ENCODE data around the gene SPIC. TPM values are rescaled to one million over a fixed set of nuclear protein-coding genes. Genes with fewer than 3 reads are reported as not detected.
"Not testable (repeated sequence)": the region's sequence is repeated elsewhere in the genome, so short reads cannot be mapped to it uniquely, and the experiment has no call there.

Gene SPIC
- total and polyA plus RNA-seq, 12 donors, result 0.44 to 1.5 TPM; not detected in 10

DNA sequence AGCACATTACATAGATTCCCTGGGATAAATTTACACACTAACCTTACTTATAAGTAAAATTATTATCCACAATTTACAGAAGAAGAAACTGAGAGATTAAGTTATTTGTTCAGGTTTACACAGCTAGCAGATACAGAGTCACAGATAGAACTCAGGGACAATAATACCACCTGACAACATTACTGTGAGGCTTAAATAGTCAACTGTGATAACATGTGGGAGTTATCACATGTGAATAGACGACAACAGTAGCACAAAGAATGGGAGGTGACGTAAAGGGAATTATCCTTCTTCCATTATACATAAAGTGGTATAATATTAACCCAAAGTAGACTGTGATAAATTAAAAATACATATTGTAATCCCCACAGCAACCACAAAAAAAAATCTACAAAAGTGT is 6.2 kb upstream of the SPIC start:
- TF ChIP-seq POLR2A (IDR thresholded peaks at IDR 0.05), result no peak
- TF ChIP-seq, protein P1, sequence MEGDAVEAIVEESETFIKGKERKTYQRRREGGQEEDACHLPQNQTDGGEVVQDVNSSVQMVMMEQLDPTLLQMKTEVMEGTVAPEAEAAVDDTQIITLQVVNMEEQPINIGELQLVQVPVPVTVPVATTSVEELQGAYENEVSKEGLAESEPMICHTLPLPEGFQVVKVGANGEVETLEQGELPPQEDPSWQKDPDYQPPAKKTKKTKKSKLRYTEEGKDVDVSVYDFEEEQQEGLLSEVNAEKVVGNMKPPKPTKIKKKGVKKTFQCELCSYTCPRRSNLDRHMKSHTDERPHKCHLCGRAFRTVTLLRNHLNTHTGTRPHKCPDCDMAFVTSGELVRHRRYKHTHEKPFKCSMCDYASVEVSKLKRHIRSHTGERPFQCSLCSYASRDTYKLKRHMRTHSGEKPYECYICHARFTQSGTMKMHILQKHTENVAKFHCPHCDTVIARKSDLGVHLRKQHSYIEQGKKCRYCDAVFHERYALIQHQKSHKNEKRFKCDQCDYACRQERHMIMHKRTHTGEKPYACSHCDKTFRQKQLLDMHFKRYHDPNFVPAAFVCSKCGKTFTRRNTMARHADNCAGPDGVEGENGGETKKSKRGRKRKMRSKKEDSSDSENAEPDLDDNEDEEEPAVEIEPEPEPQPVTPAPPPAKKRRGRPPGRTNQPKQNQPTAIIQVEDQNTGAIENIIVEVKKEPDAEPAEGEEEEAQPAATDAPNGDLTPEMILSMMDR (IDR thresholded peaks at IDR 0.05), result no peak
- WGBS, 4 donors, result 78 to 86% (median 84%) methylated on average over 2 of the region's 2 CpGs
- intact Hi-C loops (cut with DNase I), result no loop called here
- H3K36me3 ChIP-seq (replicated peaks in 1 of 2), result no peaks in the 10 kb centered on the region
- H3K27ac ChIP-seq, result no peak overlapping the region
- H3K27me3 ChIP-seq, result no peaks in the 10 kb centered on the region
- DNase-seq, result no peak
- H3K9me3 ChIP-seq (replicated peaks in 1 of 3), result no peaks in the 10 kb centered on the region
- no peaks in the 10 kb centered on the region for H3K4me1 ChIP-seq (replicated peaks in 1 of 2)
- H3K4me3 ChIP-seq, result no peak overlapping the region

DNA sequence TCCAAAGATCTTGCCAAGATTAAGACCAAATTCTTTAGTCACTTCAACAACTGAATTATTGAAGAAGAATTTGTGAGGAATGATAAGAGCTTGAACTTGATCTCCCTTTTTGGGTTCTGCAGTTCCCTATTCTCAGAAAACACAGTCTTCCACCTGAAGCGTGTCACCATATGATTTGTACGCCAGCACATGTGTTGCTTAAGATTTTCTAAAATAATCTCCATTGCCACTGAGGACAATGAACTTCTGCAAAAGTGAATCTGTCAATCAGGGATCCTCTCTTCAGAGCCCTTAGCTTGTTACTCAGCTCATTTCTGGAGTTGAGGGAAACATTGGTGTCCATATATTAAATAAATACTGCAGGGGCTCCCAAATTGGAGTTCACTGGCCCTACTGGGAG is 4.2 kb upstream of the SPIC start:
- WGBS, 4 donors, result 71 to 87% (median 80%) methylated on average over 2 of the region's 2 CpGs
- H3K27ac ChIP-seq, result no peak overlapping the region

DNA sequence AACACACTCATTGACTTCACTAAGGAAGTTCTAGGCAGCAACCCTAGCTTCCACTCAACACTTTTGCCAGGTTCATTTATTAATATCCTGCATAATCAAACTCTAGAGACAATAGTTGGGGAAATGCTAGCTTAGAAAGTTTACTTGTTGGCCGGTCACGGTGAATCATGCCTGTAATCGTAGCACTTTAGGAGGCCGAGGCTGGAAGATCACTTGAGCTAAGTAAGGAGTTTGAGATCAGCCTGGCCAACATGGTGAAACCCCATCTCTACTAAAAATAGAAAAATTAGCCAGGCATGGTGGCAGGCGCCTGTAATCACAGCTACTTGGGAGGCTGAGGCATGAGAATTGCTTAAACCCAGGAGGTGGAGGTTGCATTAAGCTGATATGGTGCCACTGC is 3.3 kb upstream of the SPIC start:
- 92 to 99% (median 94%) methylated on average over 5 of the region's 5 CpGs for WGBS, 4 donors
- H3K9me3 ChIP-seq (replicated peaks in 1 of 3); H3K4me1 ChIP-seq (replicated peaks in 1 of 2); H3K36me3 ChIP-seq (replicated peaks in 1 of 2); H3K27ac ChIP-seq; H3K4me3 ChIP-seq; H3K27me3 ChIP-seq; DNase-seq; intact Hi-C loops (cut with DNase I): not testable (repeated sequence)

More for the DNA sequence above, 4.2 kb upstream of the SPIC start:
- no peaks in the 10 kb centered on the region for H3K27me3 ChIP-seq
- no peak for TF ChIP-seq POLR2A (IDR thresholded peaks at IDR 0.05)
- TF ChIP-seq, protein P1 (IDR thresholded peaks at IDR 0.05), result no peak
- no peak for DNase-seq
- no peaks in the 10 kb centered on the region for H3K36me3 ChIP-seq (replicated peaks in 1 of 2)
- intact Hi-C loops (cut with DNase I), result no loop called here
- H3K9me3 ChIP-seq (replicated peaks in 1 of 3), result no peaks in the 10 kb centered on the region
- no peak overlapping the region for H3K4me3 ChIP-seq
- H3K4me1 ChIP-seq (replicated peaks in 1 of 2), result no peaks in the 10 kb centered on the region

DNA sequence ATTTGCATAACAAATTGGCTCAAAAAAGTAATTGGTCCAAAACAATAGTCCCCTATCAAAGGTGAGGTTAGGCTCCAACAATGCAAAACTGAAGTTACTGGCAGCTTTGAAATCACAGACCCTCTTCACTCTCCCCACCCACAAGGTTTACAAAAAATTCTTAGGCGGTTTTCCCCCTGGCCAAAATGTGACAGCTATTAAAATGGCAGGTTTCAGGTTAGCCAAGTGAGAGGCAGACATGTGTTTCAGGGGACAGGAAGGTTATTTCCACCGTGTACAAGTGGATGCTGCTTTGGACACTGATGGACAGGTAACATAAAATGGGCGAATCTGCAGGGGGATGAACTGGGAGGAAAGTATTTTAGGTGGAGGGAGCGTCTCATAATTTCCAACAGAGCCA is 888 bp upstream of the SPIC start:
- Histone ChIP-seq H3K36me3 (replicated peaks in 1 of 2) (no peaks in the 10 kb centered on the region), H3K27ac (no peak overlapping the region), H3K27me3 (no peaks in the 10 kb centered on the region), H3K4me3 (no peak overlapping the region), H3K9me3 (replicated peaks in 1 of 3) (no peaks in the 10 kb centered on the region), H3K4me1 (replicated peaks in 1 of 2) (no peaks in the 10 kb centered on the region)
- intact Hi-C loops (cut with DNase I), result no loop called here
- 55 to 63% (median 61%) methylated on average over 4 of the region's 4 CpGs for WGBS, 4 donors
- TF ChIP-seq POLR2A (IDR thresholded peaks at IDR 0.05), result no peak
- TF ChIP-seq, protein P1 (IDR thresholded peaks at IDR 0.05), result no peak
- no peak for DNase-seq

DNA sequence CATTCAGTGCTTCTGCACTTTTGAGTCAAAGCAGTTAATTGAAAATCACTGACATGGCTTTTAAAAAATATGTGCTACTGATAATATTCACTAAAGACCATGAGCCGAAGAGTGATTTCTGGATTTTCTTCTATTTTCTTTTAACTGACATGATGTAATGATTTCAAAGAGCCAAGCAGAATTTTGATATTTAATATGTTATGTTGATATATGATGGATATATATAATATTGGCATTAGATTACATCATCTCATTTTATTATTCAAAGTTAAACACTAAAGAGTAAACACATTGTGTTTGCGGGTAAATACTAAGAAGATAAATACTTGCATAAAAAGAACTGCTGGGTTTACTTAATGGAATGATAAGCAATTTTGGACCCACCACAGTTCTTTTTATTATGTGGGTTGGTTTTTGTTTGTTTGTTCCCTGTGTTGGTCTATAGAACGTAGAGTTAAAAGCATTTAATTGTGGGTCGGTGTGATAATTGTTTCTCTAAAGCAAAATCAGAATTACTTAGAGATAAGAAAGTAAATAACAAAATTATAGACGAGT is 692 bp downstream of the SPIC start:
- Histone ChIP-seq H3K4me1 (replicated peaks in 1 of 2) (no peaks in the 10 kb centered on the region), H3K27me3 (no peaks in the 10 kb centered on the region), H3K36me3 (replicated peaks in 1 of 2) (no peaks in the 10 kb centered on the region), H3K27ac (no peak overlapping the region), H3K9me3 (replicated peaks in 1 of 3) (no peaks in the 10 kb centered on the region), H3K4me3 (no peak overlapping the region)
- DNase-seq, result no peak
- TF ChIP-seq, protein P1 (IDR thresholded peaks at IDR 0.05), result no peak
- no peak for TF ChIP-seq POLR2A (IDR thresholded peaks at IDR 0.05)
- WGBS, 4 donors, result 70 to 73% (median 71%) methylated on average over 5 of the region's 5 CpGs
- intact Hi-C loops (cut with DNase I), result no loop called here

Data from adrenal gland (tissue), 12 donors.